Testis (tissue), 2 donors: ENCODE data around the gene MYOG.

Experiments
- POLR2A ChIP-seq: fragments of 450-650 bp; IDR thresholded peaks from one replicate; pipeline ENCODE4 v1.6.1; 2017; ENCODE audit warnings: antibody characterized with exemption, mild to moderate bottlenecking, moderate library complexity
- TF ChIP-seq, protein P1 (sequence below), 3 experiments: fragments of 450-650 bp in 2 of 3; fragments of 200-600 bp in 1 of 3; sonication (generic) in 1 of 3; IDR thresholded peaks; one replicate each; pipeline ENCODE4 v1.5.1; 2016 to 2019; ENCODE audit warnings: antibody characterized with exemption in 3 of 3, mild to moderate bottlenecking in 2 of 3, moderate library complexity in 1 of 3

DNA sequence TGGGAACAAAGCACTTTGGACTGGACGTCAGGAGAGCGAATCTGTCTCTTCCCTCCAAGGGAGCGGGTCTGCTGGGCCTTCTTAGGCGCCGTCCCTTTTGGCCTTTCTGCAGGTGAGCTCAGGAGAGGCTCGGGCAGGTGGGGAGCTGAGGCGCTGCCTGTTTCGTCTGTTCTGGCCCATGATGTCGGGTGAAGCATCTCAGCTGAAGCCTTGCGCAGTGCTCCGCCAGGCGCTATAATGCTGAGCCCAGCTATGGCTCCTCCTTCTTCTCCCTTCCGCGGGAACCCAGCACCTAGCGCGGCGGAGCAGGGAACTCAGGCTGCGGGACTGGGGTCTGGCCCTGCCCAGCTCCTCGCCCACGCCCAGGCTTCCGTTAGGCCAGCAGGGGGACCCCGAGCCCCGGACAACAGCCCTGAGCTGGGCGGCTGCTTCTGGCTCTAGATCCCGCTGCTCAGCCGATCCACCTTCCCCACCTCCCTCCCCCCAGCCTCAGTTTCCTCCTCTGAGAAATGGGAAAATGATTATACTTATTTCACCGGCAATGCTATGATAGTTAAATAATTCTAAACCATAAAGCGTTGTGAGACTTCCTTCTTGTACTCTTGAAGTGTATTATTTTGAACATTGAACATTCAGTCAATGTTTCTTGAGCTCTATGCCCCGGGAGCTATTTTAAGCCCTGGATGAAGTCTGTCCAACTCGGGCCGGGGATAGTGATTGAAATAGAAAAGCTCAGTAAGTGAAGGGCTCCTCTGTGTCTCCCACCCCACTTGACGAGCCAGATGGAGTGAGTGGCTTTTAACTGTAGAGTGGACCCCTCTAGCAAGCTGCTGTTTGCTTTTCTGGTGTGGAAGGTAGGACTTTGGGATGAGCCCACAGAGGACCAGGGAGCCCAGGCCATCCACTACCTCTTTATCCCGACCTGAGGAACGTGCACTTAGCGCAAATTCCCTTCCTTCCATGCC lies 32.1 kb upstream of the MYOG start:
- TF ChIP-seq, protein P1, sequence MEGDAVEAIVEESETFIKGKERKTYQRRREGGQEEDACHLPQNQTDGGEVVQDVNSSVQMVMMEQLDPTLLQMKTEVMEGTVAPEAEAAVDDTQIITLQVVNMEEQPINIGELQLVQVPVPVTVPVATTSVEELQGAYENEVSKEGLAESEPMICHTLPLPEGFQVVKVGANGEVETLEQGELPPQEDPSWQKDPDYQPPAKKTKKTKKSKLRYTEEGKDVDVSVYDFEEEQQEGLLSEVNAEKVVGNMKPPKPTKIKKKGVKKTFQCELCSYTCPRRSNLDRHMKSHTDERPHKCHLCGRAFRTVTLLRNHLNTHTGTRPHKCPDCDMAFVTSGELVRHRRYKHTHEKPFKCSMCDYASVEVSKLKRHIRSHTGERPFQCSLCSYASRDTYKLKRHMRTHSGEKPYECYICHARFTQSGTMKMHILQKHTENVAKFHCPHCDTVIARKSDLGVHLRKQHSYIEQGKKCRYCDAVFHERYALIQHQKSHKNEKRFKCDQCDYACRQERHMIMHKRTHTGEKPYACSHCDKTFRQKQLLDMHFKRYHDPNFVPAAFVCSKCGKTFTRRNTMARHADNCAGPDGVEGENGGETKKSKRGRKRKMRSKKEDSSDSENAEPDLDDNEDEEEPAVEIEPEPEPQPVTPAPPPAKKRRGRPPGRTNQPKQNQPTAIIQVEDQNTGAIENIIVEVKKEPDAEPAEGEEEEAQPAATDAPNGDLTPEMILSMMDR (IDR thresholded peaks at IDR 0.05): peak; percentile 72 to 74 (median 74)
- TF ChIP-seq POLR2A: no peak
